HUES48 (cell line): ENCODE data around the gene CCDC6.
"Not testable (repeated sequence)": the region's sequence is repeated elsewhere in the genome, so short reads cannot be mapped to it uniquely, and the experiment has no call there.

Experiments used
- H3K27ac ChIP-seq: one replicate; pipeline ENCODE4 v1.7.0; 2013; ENCODE audit warnings: low read depth, low read length, inconsistent platforms
- H3K27me3 ChIP-seq: 2 replicates; pipeline ENCODE4 v1.6.1; 2013; ENCODE audit warnings: mild to moderate bottlenecking, low read length; ENCODE audit not compliant: control insufficient read depth, insufficient read depth
- H3K36me3 ChIP-seq: 2 replicates; pipeline ENCODE4 v1.6.1; 2013; ENCODE audit warnings: low read length; ENCODE audit not compliant: control insufficient read depth, insufficient read depth
- H3K4me1 ChIP-seq: 2 replicates; pipeline ENCODE4 v1.6.1; 2013; ENCODE audit warnings: mild to moderate bottlenecking, low read length; ENCODE audit not compliant: control insufficient read depth, insufficient read depth
- H3K4me3 ChIP-seq: 2 replicates; pipeline ENCODE4 v1.5.1; 2013; ENCODE audit warnings: mild to moderate bottlenecking, low read depth, low read length
- H3K9ac ChIP-seq: 2 replicates; pipeline ENCODE4 v1.6.1; 2013; ENCODE audit warnings: mild to moderate bottlenecking, low read depth, low read length, moderate library complexity
- H3K9me3 ChIP-seq: 2 replicates; pipeline ENCODE4 v1.6.1; 2013; ENCODE audit warnings: low read length; ENCODE audit not compliant: control insufficient read depth, insufficient read depth

Gene CCDC6

DNA sequence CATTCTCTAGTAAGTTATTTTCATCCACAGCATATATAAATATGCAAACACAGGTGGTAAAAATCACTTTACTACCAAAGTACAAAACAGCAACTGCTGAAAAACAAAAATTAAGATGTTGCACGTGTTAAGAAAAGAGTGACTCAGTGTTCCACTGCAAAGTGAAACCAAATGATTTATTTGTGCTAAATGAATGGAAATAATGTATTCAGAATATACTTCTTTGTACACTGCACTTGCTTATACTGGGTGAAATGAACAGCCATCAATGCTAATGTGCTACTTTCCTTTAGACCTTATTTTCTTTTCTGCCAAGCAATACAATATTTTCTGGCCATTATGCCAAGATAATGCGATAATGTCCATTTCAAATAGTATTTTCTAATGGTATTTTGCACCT lies 114.8 kb downstream of the CCDC6 start:
- Histone ChIP-seq H3K9ac (no peak overlapping the region), H3K27me3 (no peaks in the 10 kb centered on the region), H3K9me3 (no peaks in the 10 kb centered on the region), H3K36me3 (peaks cover 49% of the 10 kb centered on the region), H3K27ac (no peak overlapping the region), H3K4me1 (0 out of 2 replicates have a peak, but pooled peaks cover 3% of the 10 kb centered on the region), H3K4me3 (no peak overlapping the region)

DNA sequence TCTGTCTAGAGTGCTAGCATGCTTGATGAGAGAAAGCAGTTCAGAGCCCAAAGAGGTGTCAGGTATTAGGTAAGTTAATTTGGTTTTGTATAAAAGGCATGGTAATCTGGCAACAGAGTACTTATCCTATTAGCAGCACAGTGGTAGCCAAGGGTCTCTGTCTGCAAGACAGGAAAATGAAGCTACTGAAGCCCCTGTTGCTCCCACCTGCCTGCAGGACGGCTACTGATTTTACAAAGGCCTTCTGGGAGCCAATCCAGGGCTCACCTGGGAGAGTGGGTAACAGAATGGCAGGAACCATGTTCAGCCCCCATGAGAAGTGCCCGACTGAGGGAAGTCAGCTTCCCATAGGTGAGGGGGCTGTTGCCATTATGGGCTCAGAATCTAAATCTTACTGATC lies 116.3 kb downstream of the CCDC6 start:
- not testable (repeated sequence) for H3K9ac ChIP-seq, H3K4me1 ChIP-seq, H3K27ac ChIP-seq, H3K4me3 ChIP-seq, H3K27me3 ChIP-seq, H3K9me3 ChIP-seq
- H3K36me3 ChIP-seq = peaks cover 48% of the 10 kb centered on the region

DNA sequence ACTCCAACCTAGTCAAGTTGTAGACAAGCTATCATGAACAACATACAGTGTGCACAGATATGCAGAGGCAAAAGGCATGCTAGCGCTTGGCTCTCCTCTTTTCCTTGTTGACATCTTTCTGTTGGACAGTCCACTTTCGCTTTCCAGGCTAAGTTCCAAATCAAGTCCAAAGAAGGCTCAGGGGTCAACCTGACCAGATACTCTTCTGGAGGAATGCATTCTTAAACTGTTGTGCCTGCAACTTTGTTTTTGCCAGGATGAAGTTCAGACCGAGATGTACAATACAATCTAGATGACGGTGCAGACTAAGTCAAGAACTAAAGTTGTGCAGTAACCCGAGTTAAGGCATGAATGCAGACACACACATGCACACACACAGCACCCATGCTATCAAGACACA lies 117.4 kb downstream of the CCDC6 start:
- not testable (repeated sequence) for H3K27me3 ChIP-seq, H3K4me1 ChIP-seq, H3K27ac ChIP-seq, H3K9me3 ChIP-seq, H3K4me3 ChIP-seq, H3K9ac ChIP-seq
- peaks cover 36% of the 10 kb centered on the region for H3K36me3 ChIP-seq

DNA sequence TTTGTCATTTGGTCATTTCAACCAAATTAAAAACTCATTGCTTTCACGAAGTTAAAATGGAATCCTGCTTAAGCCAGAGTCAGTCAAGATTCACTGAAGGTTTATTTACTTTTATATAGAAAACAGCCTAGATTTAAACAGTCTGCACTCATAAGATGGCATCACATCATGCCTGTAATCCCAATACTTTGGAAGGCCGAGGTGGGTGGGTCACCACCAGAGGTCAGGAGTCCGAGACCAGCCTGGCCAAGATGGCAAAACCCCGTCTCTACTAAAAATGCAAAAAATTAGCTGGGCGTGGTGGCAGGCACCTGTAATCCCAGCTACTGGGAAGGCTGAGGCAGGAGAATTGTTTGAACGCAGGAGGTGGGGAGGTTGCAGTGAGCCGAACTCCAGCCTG lies 119.3 kb downstream of the CCDC6 start:
- H3K4me1 ChIP-seq, H3K9ac ChIP-seq, H3K27ac ChIP-seq, H3K9me3 ChIP-seq, H3K4me3 ChIP-seq, H3K27me3 ChIP-seq: not testable (repeated sequence)
- peaks cover 18% of the 10 kb centered on the region for H3K36me3 ChIP-seq

DNA sequence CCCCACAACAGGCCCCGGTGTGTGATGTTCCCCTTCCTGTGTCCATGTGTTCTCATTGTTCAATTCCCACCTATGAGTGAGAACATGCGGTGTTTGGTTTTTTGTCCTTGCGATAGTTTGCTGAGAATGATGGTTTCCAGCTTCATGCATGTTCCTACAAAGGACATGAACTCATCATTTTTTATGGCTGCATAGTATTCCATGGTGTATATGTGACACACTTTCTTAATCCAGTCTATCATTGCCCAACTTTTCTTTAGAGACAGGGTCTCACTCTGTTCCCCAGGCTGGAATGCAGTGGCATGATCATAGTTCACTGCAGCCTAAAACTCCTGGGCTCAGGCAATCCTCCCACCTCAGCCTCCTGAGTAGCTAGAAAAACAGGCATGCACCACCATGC lies 120.9 kb downstream of the CCDC6 start:
- not testable (repeated sequence) for H3K36me3 ChIP-seq, H3K9ac ChIP-seq, H3K4me3 ChIP-seq, H3K9me3 ChIP-seq, H3K4me1 ChIP-seq, H3K27me3 ChIP-seq, H3K27ac ChIP-seq

DNA sequence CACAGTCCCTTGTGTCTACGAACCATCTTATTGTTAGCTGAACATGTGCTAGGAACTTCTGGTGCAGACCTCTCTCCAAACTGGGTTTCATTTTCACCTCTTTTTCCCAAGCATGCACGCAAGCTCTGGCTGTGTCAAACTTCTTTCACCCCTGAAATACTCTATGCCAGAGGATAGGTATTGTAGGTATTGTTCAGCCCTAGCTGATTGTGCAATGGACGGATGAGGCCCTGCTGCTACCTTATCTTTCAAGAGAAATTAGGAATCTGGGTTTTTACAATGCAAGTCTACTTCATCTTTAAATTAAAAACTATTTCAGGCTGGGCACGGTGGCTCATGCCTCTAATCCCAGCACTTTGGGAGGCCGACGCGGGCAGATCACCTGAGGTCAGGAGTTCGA lies 124.8 kb downstream of the CCDC6 start:
- H3K4me1 ChIP-seq = no peaks in the 10 kb centered on the region
- no peaks in the 10 kb centered on the region for H3K27me3 ChIP-seq
- no peaks in the 10 kb centered on the region; the same call in 1 of the 2 replicates for H3K9me3 ChIP-seq
- no peak overlapping the region for H3K4me3 ChIP-seq
- no peak overlapping the region for H3K9ac ChIP-seq
- no peaks in the 10 kb centered on the region for H3K36me3 ChIP-seq
- H3K27ac ChIP-seq = no peak overlapping the region

DNA sequence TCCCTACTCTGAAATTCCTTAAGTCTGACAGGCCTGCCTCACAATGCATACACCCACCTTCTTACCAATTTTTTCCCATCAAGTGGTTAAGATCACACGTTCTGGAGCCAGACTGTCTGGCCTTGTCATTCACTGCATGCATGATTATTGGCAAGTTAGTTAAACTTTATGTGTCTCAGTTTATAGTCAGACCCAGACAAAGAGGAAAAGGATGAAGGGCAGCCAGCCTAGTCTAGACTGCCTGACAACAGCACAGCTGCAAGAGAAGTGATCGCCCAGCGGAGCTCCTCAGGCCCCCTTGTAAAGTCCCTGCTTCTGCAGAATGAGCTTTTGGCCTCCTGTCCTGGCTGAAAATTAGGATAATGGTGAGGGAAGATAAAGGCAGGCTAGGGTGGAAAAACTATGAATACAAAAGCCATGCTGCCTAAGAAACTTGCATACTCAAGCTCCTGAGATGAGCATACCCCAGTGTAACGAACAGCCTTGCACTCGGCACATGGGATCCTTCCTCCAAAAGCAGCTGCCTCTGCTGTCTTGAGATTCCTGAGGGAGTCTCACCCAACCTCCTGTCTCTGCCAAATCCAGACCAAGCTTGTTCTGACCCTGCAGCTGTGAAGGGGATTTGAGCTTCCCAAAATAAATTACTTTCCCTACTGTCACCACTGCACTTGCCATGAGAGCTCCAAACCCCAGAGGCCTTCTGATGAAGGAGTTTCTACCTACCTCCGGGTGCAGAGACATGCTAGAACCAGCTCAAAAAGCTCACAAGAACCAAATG lies 126.4 kb downstream of the CCDC6 start:
- no peaks in the 10 kb centered on the region; the same call in 1 of the 2 replicates for H3K9me3 ChIP-seq

DNA sequence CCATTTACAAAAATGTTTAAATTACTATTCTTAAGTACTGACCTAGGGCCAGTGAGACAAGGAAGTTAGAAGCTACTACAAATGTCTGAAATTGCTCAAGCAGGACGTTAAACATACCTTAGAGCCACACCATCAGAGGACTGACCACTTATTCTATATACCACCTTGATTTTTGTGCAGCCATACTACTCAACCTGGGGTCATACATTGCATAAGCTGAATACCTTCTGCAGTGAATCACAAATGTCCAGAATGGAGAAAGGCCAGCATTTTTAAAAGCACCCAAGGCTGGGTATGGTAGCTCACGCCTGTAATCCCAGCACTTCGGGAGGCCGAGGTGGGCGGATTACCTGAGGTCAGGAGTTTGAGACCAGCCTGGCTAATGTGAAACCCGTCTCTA lies 131.9 kb downstream of the CCDC6 start:
- no peak overlapping the region for H3K27ac ChIP-seq
- no peaks in the 10 kb centered on the region for H3K36me3 ChIP-seq
- no peak overlapping the region for H3K4me3 ChIP-seq
- H3K27me3 ChIP-seq = no peaks in the 10 kb centered on the region
- H3K9me3 ChIP-seq = peaks cover 19% of the 10 kb centered on the region
- H3K9ac ChIP-seq = no peak overlapping the region
- no peaks in the 10 kb centered on the region for H3K4me1 ChIP-seq

More for the DNA sequence above, 126.4 kb downstream of the CCDC6 start:
- Histone ChIP-seq H3K4me1 (no peaks in the 10 kb centered on the region), H3K9ac (no peak overlapping the region), H3K27ac (no peak overlapping the region), H3K27me3 (no peaks in the 10 kb centered on the region), H3K36me3 (no peaks in the 10 kb centered on the region), H3K4me3 (no peak overlapping the region)

DNA sequence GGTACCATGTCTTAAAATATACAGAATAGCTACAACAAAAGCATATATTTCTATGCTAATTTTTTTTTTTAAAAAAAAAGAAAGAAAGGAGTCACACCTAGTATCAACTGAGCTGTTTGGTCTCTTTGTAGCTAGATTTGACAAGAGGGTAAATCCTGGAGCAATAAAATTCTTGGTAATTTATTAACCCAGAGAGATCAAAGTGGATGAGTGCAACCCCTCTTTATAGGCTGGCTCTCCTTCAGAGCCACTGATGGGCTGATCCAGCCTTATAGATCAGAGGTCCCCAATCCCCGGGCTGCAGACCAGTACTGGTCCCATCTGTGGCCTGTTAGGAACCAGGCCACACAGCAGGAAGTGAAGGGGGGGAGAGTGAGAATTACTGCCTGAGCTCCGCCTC lies 133.3 kb downstream of the CCDC6 start:
- Histone ChIP-seq H3K27me3 (no peaks in the 10 kb centered on the region), H3K4me3 (no peak overlapping the region), H3K9ac (no peak overlapping the region), H3K36me3 (no peaks in the 10 kb centered on the region), H3K9me3 (peaks cover 19% of the 10 kb centered on the region), H3K4me1 (no peaks in the 10 kb centered on the region), H3K27ac (no peak overlapping the region)

DNA sequence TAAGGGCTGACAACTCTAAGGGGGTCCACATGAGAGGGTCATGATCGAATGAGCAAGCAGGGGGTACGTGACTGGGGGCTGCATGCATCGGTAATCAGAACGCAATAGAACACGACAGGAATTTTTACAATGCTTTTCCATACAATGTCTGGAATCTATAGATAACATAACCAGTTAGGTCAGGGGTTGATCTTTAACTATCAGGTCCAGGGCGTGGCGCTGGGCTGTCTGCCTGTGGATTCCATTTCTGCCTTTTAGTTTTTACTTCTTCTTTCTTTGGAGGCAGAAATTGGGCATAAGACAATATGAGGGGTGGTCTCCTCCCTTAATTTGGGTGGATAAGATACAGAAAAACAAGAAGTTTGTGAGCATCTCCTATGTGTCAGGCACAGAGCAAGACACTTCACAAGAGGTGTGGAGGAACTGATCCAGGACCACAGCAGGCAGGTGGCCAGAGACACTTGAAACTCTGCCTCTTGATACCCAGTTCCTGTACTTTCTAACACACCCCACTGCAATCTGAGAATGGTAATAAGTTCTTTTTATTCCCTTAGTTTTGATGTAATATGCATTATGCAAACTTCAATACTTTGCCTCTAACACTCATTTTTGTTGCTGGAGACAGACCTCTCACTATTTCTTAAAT lies 135.1 kb downstream of the CCDC6 start:
- Histone ChIP-seq H3K27ac (no peak overlapping the region), H3K9me3 (peaks cover 19% of the 10 kb centered on the region), H3K4me3 (no peak overlapping the region), H3K27me3 (no peaks in the 10 kb centered on the region), H3K9ac (no peak overlapping the region), H3K4me1 (no peaks in the 10 kb centered on the region), H3K36me3 (no peaks in the 10 kb centered on the region)

DNA sequence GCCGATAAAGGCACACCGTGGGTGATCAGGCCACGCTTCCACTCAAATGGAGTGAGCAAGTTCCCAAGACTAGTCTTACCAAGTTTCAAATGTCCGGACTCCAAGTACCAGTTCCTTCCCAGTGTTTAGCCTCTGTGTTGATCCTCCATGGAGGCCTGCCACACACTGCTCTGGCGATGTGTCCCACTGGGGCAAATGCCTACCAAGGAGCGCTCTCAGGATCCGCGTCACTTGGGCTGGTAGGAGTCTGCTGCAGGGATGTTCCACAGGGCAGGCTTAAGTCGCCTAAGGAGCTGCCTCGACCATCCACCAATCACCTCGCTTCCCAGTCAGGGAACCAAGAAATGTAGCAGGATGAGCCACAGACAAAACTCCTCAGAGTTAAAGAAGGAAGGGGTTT lies 135.7 kb downstream of the CCDC6 start:
- H3K9ac ChIP-seq = no peak overlapping the region
- H3K9me3 ChIP-seq = peaks cover 19% of the 10 kb centered on the region
- H3K4me3 ChIP-seq = no peak overlapping the region
- no peak overlapping the region for H3K27ac ChIP-seq
- H3K4me1 ChIP-seq = no peaks in the 10 kb centered on the region
- H3K36me3 ChIP-seq = no peaks in the 10 kb centered on the region
- H3K27me3 ChIP-seq = no peaks in the 10 kb centered on the region
